Cardiac muscle cell (in vitro differentiated cells and primary cell): ENCODE data around the gene TMA16. TPM values are rescaled to one million over a fixed set of nuclear protein-coding genes. Genes with fewer than 3 reads are reported as not detected.

ENCODE experiments used
- DNase-seq, 2 donors: peaks; one replicate each; pipeline versions ENCODE4 v3.0.0 to v3.0.0-alpha.2; 2010 to 2017; ENCODE audit warnings: low read depth in 1 of 2, low spot score in 1 of 2
- H3K27ac ChIP-seq: fragments of 200-600 bp; sonication (generic); 2 replicates; pipeline ENCODE4 v1.5.1; 2016
- H3K27me3 ChIP-seq: fragments of 200-600 bp; sonication (generic); 2 replicates; pipeline ENCODE4 v1.6.0; 2016; ENCODE audit warnings: control low read depth
- H3K36me3 ChIP-seq: fragments of 200-600 bp; sonication (generic); 2 replicates; pipeline ENCODE4 v1.5.1; 2016; ENCODE audit warnings: control low read depth
- H3K4me1 ChIP-seq: fragments of 200-600 bp; sonication (generic); 2 replicates; pipeline ENCODE4 v1.8.1; 2017; ENCODE audit warnings: low read depth, mild to moderate bottlenecking, mixed run types
- H3K4me3 ChIP-seq: fragments of 200-600 bp; sonication (generic); 2 replicates; pipeline ENCODE4 v1.5.1; 2016; ENCODE audit warnings: mild to moderate bottlenecking
- H3K9me3 ChIP-seq: fragments of 200-600 bp; sonication (generic); 2 replicates; pipeline ENCODE4 v1.5.1; 2017; ENCODE audit warnings: low read depth, mild to moderate bottlenecking, control low read depth
- CTCF ChIP-seq: IDR thresholded peaks from 2 replicates; pipeline ENCODE4 v1.5.1; 2012; ENCODE audit warnings: low read depth, mild to moderate bottlenecking, low read length
- polyA plus RNA-seq: library from polyadenylated mRNA; unstranded; fragments of >200 nt; fragmentation: Nextera tagmentation; extraction: Ambion mirVana; gene quantifications from 2 replicates; pipeline ENCODE4 v1.2.1, GENCODE V29; 2016
- total RNA-seq: library from RNA; depleted of rRNA; stranded (reverse); fragments of >200 nt; gene quantifications from 2 replicates; pipeline ENCODE4 v1.2.3, GENCODE V29; 2016

The TMA16 gene
- total and polyA plus RNA-seq, 2 experiments from 2014 or later, result 28.6 to 36.2 TPM

DNA sequence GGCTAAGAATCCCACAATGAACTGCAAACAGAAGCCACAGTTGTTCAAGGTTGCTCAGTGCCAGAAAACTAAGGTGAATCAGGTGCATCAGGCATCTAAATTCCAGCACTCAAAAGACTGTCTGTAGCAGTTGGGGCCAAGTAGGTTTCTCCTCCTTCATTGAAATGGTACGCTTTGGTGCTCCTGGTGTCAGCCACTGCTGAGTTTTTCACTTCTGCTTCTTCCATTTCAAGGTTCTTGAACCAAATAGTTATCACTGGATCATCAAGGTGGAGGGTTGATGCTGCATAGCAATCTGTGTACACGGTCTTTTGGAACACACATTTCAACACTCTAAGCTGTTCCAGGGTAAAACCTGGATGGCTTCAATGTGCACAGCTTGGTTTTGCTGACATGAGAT, 74.4 kb downstream of the TMA16 start:
- TF ChIP-seq CTCF, result no peak
- Histone ChIP-seq H3K27ac (no peak overlapping the region), H3K4me1 (no peaks in the 10 kb centered on the region)

More for the DNA sequence above, 74.4 kb downstream of the TMA16 start:
- DNase-seq, result no peak
- no peak overlapping the region for H3K4me3 ChIP-seq
- no peaks in the 10 kb centered on the region for H3K36me3 ChIP-seq
- no peaks in the 10 kb centered on the region for H3K27me3 ChIP-seq
- no peaks in the 10 kb centered on the region for H3K9me3 ChIP-seq

Other genes with a start within 250 kb of the TMA16 start
- 8.0 and 13.1 TPM in 2 replicates for gene NPY1R, start 162.1 kb upstream of the TMA16 start, total RNA-seq
- gene NPY1R, start 162.1 kb upstream of the TMA16 start, polyA plus RNA-seq, result 13.1 and 16.8 TPM in 2 replicates
- 6.9 and 9.7 TPM in 2 replicates for gene NPY5R, start 150.8 kb upstream of the TMA16 start, total RNA-seq
- gene NPY5R, start 150.8 kb upstream of the TMA16 start, polyA plus RNA-seq, result 15.2 and 19.1 TPM in 2 replicates
- not detected in 2 replicates for gene TKTL2, start 20.9 kb upstream of the TMA16 start, total RNA-seq
- gene TKTL2, start 20.9 kb upstream of the TMA16 start, polyA plus RNA-seq, result not detected in 2 replicates